Amniotic epithelial cell (primary cell): Measurements from ENCODE around the gene HOOK2.
"Not testable (repeated sequence)": the region's sequence is repeated elsewhere in the genome, so short reads cannot be mapped to it uniquely, and the experiment has no call there.

ENCODE experiments used
- DNase-seq: peaks from one replicate; pipeline ENCODE4 v3.0.0-alpha.2; 2010; ENCODE audit warnings: low read depth

The HOOK2 gene

DNA sequence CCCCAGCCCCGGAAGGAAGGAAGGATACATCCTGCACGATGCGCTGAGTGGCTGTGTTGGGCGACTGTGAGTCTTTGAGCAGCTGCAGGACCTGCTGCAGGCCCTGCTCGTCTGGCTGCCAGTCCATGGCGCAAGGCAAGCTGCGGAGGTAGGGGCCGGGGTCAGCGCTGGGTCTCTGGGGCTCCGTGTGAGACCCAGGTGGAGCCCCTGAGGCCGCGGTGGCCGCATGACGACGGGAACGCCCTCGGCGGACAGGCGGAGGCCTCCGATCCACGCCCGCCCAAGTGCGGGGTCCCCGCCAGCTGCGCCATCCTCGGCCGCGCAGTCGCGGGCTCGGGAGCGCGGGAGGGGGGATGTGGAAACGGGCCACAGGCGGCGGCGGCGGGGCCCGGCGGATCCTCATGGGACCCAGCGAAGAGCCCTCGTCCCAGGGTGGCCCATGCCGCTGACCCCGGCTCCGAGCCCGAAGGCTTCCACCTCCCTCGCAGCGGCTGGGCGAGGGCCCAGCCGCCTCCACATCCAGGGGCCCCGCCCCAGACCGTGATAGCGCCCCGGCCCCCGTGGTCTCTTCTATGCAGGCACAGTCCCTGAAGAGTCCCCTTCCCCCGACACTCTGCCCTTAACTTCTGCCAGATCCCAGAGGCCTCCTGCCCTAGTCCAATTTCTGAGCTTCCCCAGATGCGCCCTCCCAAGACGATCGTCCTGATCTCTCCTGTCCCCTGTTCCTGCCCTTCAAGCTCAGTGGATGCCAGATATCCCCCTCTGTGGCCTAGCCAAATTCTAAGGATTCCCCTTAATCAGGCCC is 54.3 kb downstream of the HOOK2 start:
- DNase-seq = no peak

DNA sequence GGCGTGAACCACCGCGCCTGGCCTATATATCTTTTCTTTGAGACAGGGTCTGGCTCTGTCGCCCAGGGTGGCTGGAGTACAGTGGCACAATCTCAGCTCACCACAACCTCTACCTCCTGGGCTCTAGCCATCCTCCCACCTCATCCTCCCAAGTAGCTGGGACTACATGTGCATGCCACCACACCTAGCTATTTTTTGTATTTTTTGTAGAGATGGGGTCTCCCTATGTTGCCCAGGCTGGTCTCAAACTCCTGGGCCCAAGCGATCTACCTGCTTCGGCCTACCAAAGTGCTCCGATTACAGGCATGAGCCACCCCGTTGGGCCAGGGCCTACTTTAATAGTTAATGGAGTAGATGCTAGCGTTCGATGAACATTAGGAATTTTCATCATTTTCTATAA is 55.1 kb downstream of the HOOK2 start:
- no peak for DNase-seq

DNA sequence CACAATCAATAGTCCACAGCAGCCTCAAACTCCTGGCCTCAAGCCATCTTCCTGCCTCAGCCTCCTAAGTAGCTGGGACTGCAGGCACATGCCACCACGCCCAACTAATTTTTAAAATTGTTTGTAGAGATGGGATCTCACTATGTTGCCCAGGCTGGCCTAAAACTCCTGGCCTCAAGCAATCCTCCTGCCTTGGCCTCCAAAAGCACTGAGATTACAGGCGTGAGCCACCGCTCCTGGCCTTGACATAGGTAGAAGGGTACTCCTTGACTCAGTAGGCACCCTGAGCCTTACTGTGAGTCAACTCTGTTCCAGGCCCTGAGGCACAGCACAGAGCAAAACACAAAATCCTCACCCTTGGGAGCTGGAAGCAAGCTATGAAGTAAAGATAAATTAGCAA is 59.4 kb downstream of the HOOK2 start:
- DNase-seq = no peak

GRCh38 chr19:12715102-12715501 is 60.2 kb downstream of the HOOK2 start:
- DNase-seq = no peak

DNA sequence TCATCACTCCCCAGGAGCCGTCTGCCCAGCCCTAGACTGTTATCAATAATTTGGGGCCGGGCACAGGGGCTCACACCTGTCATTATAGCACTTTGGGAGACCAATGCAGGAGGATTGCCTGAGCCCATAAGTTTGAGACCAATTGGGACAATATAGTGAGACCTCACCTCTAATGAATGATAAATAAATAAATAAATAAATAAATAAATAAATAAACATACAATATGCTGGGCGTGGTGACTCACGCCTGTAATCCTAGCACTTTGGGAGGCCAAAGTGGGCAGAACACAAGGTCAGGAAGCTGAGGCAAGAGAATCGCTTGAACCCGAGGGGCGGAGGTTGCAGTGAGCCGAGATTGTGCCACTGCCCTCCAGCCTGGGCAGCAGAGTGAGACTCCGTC is 62.0 kb downstream of the HOOK2 start:
- not testable (repeated sequence) for DNase-seq
